GM18951 (cell line): Measurements from ENCODE around the gene FAM193A.

Experiments used
- POLR2A ChIP-seq: IDR thresholded peaks from 4 replicates; pipeline ENCODE4 v1.6.1; 2011; ENCODE audit warnings: mild to moderate bottlenecking; ENCODE audit not compliant: insufficient read length, insufficient read depth; ENCODE audit errors: extremely low read depth
- in situ Hi-C: fragments of 300-500 bp; cut with MboI; formaldehyde crosslinking; loops from one replicate; pipeline ENCODE4 v1.12.0; 2022; ENCODE audit warnings: low sequenced_read_pairs, mixed read lengths, inconsistent platforms; ENCODE audit not compliant: unreplicated experiment

The FAM193A gene

GRCh38 chr4:2746891-2747695 lies 210.6 kb downstream of the FAM193A start:
- in situ Hi-C loops = no loop called here
- TF ChIP-seq POLR2A = no peak

- in situ Hi-C loops = no loop called here
Measured at GRCh38 chr4:2750719-2751605, 214.5 kb downstream of the FAM193A start.

DNA sequence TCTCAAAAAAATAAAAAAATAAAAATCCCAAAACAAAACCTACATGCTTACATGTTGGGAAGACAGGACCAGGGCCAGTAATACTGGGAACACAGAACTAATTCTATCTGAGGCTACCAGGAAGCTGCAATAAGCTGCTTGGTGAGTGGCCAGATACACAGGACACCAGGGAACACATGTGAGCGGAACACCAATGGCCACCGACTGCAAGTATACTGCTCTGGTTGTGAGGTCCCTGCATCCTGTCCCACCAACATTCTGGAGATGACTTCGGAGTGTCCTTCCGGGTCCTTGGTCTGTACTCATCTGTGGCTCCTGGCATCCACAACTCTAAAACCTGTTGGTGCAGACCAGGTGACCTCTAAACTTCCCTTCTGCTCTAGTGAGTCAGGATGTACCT lies 217.0 kb downstream of the FAM193A start:
- in situ Hi-C loops = no loop called here
- TF ChIP-seq POLR2A = no peak

More at GRCh38 chr4:2750719-2751605, 214.5 kb downstream of the FAM193A start:
- TF ChIP-seq POLR2A = no peak

GRCh38 chr4:2754848-2755819 lies 218.7 kb downstream of the FAM193A start:
- no peak for TF ChIP-seq POLR2A
- in situ Hi-C loops = no loop called here

- peak; percentile 90 for TF ChIP-seq POLR2A
- in situ Hi-C loops = no loop called here
Measured at GRCh38 chr4:2755821-2756690, 219.6 kb downstream of the FAM193A start, which contains the start of gene TNIP2. Gene TNIP2 (minus strand): TSS chr4:2756336. CDS start chr4:2756289, 47 bp downstream.

DNA sequence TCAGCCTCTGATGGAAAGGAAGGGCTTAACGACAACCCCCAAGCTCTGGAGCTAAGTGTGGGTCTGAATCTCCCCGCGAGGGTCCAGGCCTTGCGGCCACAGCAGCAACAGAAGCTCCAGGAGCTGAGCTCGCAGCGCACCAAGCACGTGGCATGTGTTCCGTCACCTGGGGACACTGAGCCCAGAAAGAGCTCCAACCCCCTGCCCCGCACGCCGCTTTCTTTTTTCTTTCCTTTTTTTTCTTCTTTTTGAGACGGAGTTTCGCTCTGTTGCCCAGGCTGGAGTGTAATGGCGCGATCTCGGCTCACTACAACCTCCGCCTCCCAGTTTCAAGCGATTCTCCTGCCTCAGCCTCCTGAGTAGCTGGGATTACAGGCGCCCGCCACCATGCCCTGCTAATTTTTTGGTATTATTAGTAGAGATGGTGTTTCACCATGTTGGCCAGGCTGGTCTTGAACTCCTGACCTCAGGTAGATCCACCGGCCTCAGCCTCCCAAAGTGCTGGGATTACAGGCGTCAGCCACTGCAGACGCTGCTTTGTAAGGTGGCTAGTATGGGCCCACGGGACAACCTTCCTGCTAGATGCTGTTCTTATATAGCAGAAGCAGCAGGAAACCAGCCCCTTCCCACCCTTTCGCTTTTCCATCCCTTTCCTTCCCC lies 220.4 kb downstream of the FAM193A start:
- in situ Hi-C loops = no loop called here
- no peak for TF ChIP-seq POLR2A

DNA sequence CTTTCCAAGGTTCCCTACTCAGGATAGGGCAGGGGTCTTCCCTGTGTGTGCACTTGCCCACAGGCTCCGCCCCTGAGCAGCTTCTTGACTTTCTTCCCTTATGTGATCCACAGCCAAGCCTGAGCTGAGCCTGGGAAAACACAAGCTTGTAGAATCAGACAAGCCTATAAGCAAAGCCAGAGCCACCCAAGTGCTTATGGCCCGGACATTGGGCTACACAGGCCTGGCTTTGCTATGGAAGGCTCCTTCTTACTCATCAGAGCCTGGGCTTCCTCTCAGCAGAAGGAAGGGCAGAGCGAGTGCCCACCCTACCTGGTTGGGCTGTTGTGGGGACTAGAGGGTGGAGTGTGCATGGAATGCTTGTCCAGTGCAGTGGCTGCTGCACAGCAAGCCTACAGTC lies 221.0 kb downstream of the FAM193A start:
- in situ Hi-C loops = no loop called here
- TF ChIP-seq POLR2A = no peak

DNA sequence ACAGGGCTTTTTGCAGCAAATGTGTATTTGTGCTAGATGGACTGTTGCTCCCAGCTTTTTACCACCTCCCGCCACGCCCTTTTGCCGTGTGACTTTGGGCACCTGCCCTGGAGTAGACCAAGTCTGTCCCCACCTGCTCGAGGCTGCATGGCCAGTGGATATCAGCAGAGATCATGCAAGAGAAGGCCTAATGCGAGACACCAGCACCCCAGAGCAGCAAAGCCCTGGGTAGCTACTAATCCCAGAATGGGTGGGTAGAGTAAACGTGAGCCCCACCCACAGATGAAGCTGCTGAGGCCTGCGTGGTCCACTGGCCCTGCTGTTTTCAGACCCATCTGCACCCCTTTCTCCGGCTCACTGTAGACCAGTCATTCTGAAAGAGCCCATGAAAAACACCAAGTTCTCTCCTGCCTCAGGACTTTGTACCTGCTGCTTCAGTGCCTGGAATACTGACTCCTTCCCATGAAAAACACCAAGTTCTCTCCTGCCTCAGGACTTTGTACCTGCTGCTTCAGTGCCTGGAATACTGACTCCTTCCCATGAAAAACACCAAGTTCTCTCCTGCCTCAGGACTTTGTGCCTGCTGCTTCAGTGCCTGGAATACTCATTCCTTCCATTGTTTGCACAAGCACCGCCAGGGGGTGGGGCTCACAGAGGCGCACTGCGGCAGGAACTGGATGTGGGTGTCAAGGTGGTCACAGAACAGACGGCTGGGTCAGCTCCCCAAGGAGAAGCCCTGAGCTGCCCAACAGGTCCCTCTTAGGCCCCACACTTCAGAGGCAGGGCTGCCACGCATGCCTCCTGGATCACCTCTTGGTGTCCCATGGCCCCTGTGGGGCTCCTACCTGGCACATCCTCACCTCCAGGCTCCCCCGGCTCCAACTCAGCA lies 224.8 kb downstream of the FAM193A start:
- no peak for TF ChIP-seq POLR2A
- in situ Hi-C loops = loop anchor here (10.0 kb wide), 1 partner anchor 174 kb away; no protein-coding TSS in a partner anchor

DNA sequence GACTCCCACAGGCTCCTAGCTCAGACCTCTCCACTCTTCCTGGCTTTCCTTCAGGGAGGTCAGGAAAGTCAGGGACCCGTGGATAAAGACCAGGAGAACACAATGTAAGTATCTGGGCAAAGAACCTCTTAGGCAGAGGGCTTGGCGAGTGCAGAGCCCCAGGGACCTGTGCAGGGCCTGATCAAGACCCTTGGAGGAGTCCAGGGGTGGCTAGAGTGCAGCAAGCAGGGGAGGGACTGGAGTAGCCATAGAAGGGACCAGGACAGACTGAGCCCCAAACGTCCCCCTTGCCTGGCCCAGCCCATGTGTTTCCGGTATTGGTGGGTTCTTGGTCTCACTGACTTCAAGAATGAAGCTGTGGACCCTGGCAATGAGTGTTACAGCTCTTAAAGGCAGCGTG lies 225.6 kb downstream of the FAM193A start:
- in situ Hi-C loops = loop anchor here (10.0 kb wide), 1 partner anchor 173 kb away; no protein-coding TSS in a partner anchor
- no peak for TF ChIP-seq POLR2A

GRCh38 chr4:2762486-2763370 lies 226.3 kb downstream of the FAM193A start:
- in situ Hi-C loops = loop anchor here (10.0 kb wide), 1 partner anchor 172 kb away; no protein-coding TSS in a partner anchor
